PC-9 (cell line): ENCODE measurements around the gene PLET1.

ENCODE experiments used
- EZH2 ChIP-seq: fragments of 200-600 bp; sonication (generic); IDR thresholded peaks from 2 replicates; pipeline ENCODE4 v1.8.0; 2017; ENCODE audit warnings: antibody characterized with exemption, low read depth
- TF ChIP-seq, protein P1 (sequence below): fragments of 200-600 bp; sonication (generic); conservative IDR thresholded peaks from 2 replicates; pipeline ENCODE4 v1.6.1; 2017; ENCODE audit warnings: mixed run types, antibody characterized with exemption, mild to moderate bottlenecking, moderate library complexity

DNA sequence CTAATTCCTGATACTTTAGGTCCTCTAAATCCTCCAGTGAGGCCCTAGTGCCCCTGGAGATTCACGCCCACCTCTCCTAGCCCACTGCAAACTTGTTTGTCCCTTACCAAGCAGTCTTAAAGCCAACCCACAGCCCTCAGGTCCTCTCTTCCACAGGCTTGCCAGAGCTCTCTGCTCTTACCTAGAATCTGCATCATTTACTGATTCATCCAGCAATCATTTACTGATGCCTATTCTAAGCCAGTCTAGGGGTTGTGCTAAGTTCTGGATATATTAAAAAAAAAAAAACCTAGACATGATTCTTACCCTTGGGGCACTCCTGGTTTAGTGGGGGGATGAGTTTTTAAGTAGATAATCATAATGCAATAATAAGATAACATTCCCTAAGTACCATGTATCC, 43.0 kb upstream of the PLET1 start:
- TF ChIP-seq, protein P1, sequence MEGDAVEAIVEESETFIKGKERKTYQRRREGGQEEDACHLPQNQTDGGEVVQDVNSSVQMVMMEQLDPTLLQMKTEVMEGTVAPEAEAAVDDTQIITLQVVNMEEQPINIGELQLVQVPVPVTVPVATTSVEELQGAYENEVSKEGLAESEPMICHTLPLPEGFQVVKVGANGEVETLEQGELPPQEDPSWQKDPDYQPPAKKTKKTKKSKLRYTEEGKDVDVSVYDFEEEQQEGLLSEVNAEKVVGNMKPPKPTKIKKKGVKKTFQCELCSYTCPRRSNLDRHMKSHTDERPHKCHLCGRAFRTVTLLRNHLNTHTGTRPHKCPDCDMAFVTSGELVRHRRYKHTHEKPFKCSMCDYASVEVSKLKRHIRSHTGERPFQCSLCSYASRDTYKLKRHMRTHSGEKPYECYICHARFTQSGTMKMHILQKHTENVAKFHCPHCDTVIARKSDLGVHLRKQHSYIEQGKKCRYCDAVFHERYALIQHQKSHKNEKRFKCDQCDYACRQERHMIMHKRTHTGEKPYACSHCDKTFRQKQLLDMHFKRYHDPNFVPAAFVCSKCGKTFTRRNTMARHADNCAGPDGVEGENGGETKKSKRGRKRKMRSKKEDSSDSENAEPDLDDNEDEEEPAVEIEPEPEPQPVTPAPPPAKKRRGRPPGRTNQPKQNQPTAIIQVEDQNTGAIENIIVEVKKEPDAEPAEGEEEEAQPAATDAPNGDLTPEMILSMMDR, result no peak
- no peak for TF ChIP-seq EZH2
